ENCODE data around the gene ITSN1. TPM values are rescaled to one million over a fixed set of nuclear protein-coding genes. Genes with fewer than 3 reads are reported as not detected.

The ITSN1 gene
- total and polyA plus RNA-seq, 8 donors, result 6.0 to 83.5 (median 25.4) TPM

- peaks cover 0 to 21% (median 0%) of the 10 kb centered on the region in 4 donors for H3K4me1 ChIP-seq
- H3K4me3 ChIP-seq, result no peak overlapping the region
- TF ChIP-seq, protein P1, sequence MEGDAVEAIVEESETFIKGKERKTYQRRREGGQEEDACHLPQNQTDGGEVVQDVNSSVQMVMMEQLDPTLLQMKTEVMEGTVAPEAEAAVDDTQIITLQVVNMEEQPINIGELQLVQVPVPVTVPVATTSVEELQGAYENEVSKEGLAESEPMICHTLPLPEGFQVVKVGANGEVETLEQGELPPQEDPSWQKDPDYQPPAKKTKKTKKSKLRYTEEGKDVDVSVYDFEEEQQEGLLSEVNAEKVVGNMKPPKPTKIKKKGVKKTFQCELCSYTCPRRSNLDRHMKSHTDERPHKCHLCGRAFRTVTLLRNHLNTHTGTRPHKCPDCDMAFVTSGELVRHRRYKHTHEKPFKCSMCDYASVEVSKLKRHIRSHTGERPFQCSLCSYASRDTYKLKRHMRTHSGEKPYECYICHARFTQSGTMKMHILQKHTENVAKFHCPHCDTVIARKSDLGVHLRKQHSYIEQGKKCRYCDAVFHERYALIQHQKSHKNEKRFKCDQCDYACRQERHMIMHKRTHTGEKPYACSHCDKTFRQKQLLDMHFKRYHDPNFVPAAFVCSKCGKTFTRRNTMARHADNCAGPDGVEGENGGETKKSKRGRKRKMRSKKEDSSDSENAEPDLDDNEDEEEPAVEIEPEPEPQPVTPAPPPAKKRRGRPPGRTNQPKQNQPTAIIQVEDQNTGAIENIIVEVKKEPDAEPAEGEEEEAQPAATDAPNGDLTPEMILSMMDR (IDR thresholded peaks at IDR 0.05), result no peak
- TF ChIP-seq EP300 (IDR thresholded peaks at IDR 0.05) (no peak), POLR2A (IDR thresholded peaks at IDR 0.05) (no peak), POLR2AphosphoS5 (IDR thresholded peaks at IDR 0.05) (no peak)
- intact Hi-C loops (cut with DNase I; ENCODE audit: low total_unique reads), result no loop called here
- peak in 1 of 2 donors; percentile 53 for DNase-seq
- peaks cover 0 to 15% (median 5%) of the 10 kb centered on the region in 4 donors for H3K36me3 ChIP-seq
- WGBS, 5 donors, result 25 to 50% (median 44%) methylated on average over 2 of the region's 2 CpGs
- peak overlapping the region in 4 of 5 donors; percentile 0 to 58 (median 50) for H3K27ac ChIP-seq
- no peaks in the 10 kb centered on the region for H3K27me3 ChIP-seq
- H3K9me3 ChIP-seq, result no peaks in the 10 kb centered on the region
These were observed 87.3 kb downstream of the ITSN1 start for GRCh38 chr21:33729641-33730040.

- no peak for DNase-seq
- WGBS, 5 donors, result 47 to 76% (median 65%) methylated on average over 3 of the region's 3 CpGs
These were observed 89.1 kb downstream of the ITSN1 start for GRCh38 chr21:33731447-33731846.

GRCh38 chr21:33732038-33732437, 89.7 kb downstream of the ITSN1 start:
- DNase-seq, result no peak

More at GRCh38 chr21:33731447-33731846, 89.1 kb downstream of the ITSN1 start:
- TF ChIP-seq POLR2A (IDR thresholded peaks at IDR 0.05), result no peak
- no peaks in the 10 kb centered on the region for H3K27me3 ChIP-seq
- intact Hi-C loops (cut with DNase I; ENCODE audit: low total_unique reads), result no loop called here
- peak overlapping the region in 1 of 5 donors; percentile 19 for H3K27ac ChIP-seq
- no peaks in the 10 kb centered on the region for H3K9me3 ChIP-seq
- H3K4me1 ChIP-seq, result peaks cover 0 to 21% (median 0%) of the 10 kb centered on the region in 4 donors
- peaks cover 0 to 10% (median 2%) of the 10 kb centered on the region in 4 donors for H3K36me3 ChIP-seq
- no peak overlapping the region for H3K4me3 ChIP-seq

DNA sequence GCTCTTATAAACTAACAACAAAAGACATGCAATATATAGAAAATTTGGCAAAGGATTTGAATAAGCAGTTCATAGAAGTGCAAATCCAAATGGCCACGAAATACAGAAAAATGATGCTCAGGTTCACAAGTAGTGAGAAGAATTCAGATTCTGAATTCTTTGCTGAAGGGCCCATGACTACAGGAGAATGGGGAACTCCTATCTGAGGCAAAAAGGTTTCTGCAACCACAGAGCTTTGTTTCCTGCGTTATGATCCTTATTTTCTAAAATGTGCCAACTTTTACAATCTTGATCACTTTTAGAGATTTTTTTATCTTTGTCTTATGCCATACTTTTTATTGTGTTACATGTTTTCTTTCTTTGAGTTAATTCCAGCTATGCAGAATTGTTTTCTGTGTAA, 91.3 kb downstream of the ITSN1 start:
- TF ChIP-seq EP300 (IDR thresholded peaks at IDR 0.05), result no peak
- TF ChIP-seq, protein P1 (IDR thresholded peaks at IDR 0.05), result no peak
- no peak for TF ChIP-seq POLR2A (IDR thresholded peaks at IDR 0.05)
- TF ChIP-seq POLR2AphosphoS5 (IDR thresholded peaks at IDR 0.05), result no peak
- Histone ChIP-seq H3K9me3 (no peaks in the 10 kb centered on the region), H3K4me3 (no peak overlapping the region), H3K36me3 (peaks cover 0 to 23% (median 5%) of the 10 kb centered on the region in 4 donors), H3K27me3 (no peaks in the 10 kb centered on the region), H3K4me1 (peaks cover 0 to 20% (median 0%) of the 10 kb centered on the region in 4 donors), H3K27ac (no peak overlapping the region)
- DNase-seq, result no peak
- intact Hi-C loops (cut with DNase I; ENCODE audit: low total_unique reads), result no loop called here
- 78 to 90% (median 84%) methylated on average over 2 of the region's 2 CpGs for WGBS, 5 donors

More at GRCh38 chr21:33732038-33732437, 89.7 kb downstream of the ITSN1 start:
- TF ChIP-seq POLR2A (IDR thresholded peaks at IDR 0.05) (no peak), POLR2AphosphoS5 (IDR thresholded peaks at IDR 0.05) (no peak), EP300 (IDR thresholded peaks at IDR 0.05) (no peak)
- TF ChIP-seq, protein P1 (IDR thresholded peaks at IDR 0.05), result no peak
- WGBS, 5 donors, result 45 to 64% (median 51%) methylated on average over 3 of the region's 3 CpGs
- Histone ChIP-seq H3K4me1 (peaks cover 0 to 21% (median 0%) of the 10 kb centered on the region in 4 donors), H3K27ac (peak overlapping the region in 1 of 5 donors; percentile 19), H3K36me3 (peaks cover 0 to 16% (median 4%) of the 10 kb centered on the region in 4 donors), H3K27me3 (no peaks in the 10 kb centered on the region), H3K4me3 (no peak overlapping the region), H3K9me3 (no peaks in the 10 kb centered on the region)
- intact Hi-C loops (cut with DNase I; ENCODE audit: low total_unique reads), result no loop called here

DNA sequence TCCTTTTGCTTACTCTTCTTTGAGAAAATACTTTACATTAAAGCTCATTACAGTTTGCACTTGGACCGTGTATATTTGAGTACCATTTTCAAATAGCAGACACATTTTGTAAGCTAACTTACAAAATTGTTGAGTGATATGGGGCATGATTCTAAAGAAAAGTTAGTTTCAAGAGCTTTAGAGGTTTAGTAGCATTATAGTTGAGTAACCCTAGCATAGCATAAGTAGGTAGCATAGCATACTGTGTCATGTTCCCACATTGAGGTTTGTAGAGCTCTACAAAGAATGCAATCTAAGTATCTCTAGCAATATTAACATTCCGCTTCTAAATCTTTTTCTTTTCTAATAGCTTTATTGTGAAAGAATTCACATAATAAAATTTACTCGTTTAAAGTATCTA, 92.0 kb downstream of the ITSN1 start:
- DNase-seq, result no peak
- Histone ChIP-seq H3K36me3 (peaks cover 0 to 23% (median 5%) of the 10 kb centered on the region in 4 donors), H3K9me3 (no peaks in the 10 kb centered on the region), H3K27ac (no peak overlapping the region), H3K4me3 (no peak overlapping the region), H3K27me3 (no peaks in the 10 kb centered on the region), H3K4me1 (peaks cover 0 to 13% (median 0%) of the 10 kb centered on the region in 4 donors)
- 77 to 87% (median 81%) methylated on average over 3 of the region's 3 CpGs for WGBS, 5 donors
- TF ChIP-seq EP300 (IDR thresholded peaks at IDR 0.05) (no peak), POLR2A (IDR thresholded peaks at IDR 0.05) (no peak), POLR2AphosphoS5 (IDR thresholded peaks at IDR 0.05) (no peak)
- TF ChIP-seq, protein P1 (IDR thresholded peaks at IDR 0.05), result no peak
- intact Hi-C loops (cut with DNase I; ENCODE audit: low total_unique reads), result no loop called here
